Endothelial cell of umbilical vein (primary cell): ENCODE results near the gene OPN1SW. TPM values are rescaled to one million over a fixed set of nuclear protein-coding genes. Genes with fewer than 3 reads are reported as not detected.
A peak's percentile ranks its signal among the peaks of the same experiment; 100 is the strongest.

Experiments used
- BruUV-seq: library from RNA; stranded (reverse); fragments of 400-500 nt; replicated peaks from 2 replicates; lab custom pipeline; 2021; lab: Mats Ljungman, UMichigan
- CTCF ChIA-PET: fragments of 300-600, 350-600 bp; sonication (Branson Sonifier 250); formaldehyde crosslinking; loops from one replicate; lab custom pipeline; 2021; ENCODE audit warnings: antibody characterized with exemption, inconsistent platforms; lab: Charles Lee
- POLR2A ChIA-PET: fragments of 300-600, 350-600 bp; sonication (Branson Sonifier 250); formaldehyde crosslinking; loops from one replicate; lab custom pipeline; 2021; ENCODE audit warnings: antibody characterized with exemption, inconsistent platforms; lab: Charles Lee
- DNase-seq: peaks from one replicate; pipeline ENCODE4 v3.0.0-alpha.2; 2011; ENCODE audit warnings: low read depth, low spot score
- FAIRE-seq: peaks from 2 replicates; lab custom pipeline; 2011; peaks lifted over from hg19 to GRCh38; lab: Jason Lieb, UNC
- H2AFZ ChIP-seq: 2 replicates; pipeline ENCODE4 v1.6.0; 2012; ENCODE audit warnings: low read depth, low read length, control low read depth, inconsistent platforms
- H3K27ac ChIP-seq: 2 replicates; pipeline ENCODE4 v1.5.1; 2011; ENCODE audit warnings: low read depth, mild to moderate bottlenecking, control low read depth, low read length, moderate library complexity; ENCODE audit not compliant: insufficient read depth
- H3K27me3 ChIP-seq, 2 experiments: 2 replicates each; pipeline versions ENCODE4 v1.6.0 to v1.6.1; 2011; ENCODE audit warnings: low read length in 2 of 2, mixed read lengths in 1 of 2; ENCODE audit not compliant: control insufficient read depth in 2 of 2, insufficient read depth in 2 of 2
- H3K36me3 ChIP-seq, 2 experiments: 2 replicates in 1 of 2; 3 replicates in 1 of 2; pipeline ENCODE4 v1.5.1; 2011; ENCODE audit warnings: low read length in 2 of 2, mild to moderate bottlenecking in 1 of 2, moderate library complexity in 1 of 2; ENCODE audit not compliant: control insufficient read depth in 2 of 2, insufficient read depth in 2 of 2; ENCODE audit errors: extremely low read depth in 1 of 2
- H3K4me1 ChIP-seq: 3 replicates; pipeline ENCODE4 v1.5.1; 2011; ENCODE audit warnings: mild to moderate bottlenecking, low read length; ENCODE audit not compliant: control insufficient read depth, insufficient read depth; ENCODE audit errors: extremely low read depth
- H3K4me2 ChIP-seq: 2 replicates; pipeline ENCODE4 v1.6.1; 2011; ENCODE audit warnings: low read length, control low read depth, mixed read lengths; ENCODE audit not compliant: insufficient read depth
- H3K4me3 ChIP-seq, 3 experiments: fragments of 200-600 bp in 1 of 3; sonication (generic), shearing (Covaris generic) in 1 of 3; replicated peaks in 1 of 3; 2 replicates each; pipeline ENCODE4 v1.5.1; 2011 to 2016; ENCODE audit warnings: control low read depth in 3 of 3, low read length in 3 of 3, mild to moderate bottlenecking in 2 of 3, inconsistent platforms in 1 of 3, low read depth in 1 of 3, moderate library complexity in 1 of 3; ENCODE audit not compliant: insufficient read depth in 1 of 3
- H3K79me2 ChIP-seq: 2 replicates; pipeline ENCODE4 v1.6.0; 2012; ENCODE audit warnings: low read length, inconsistent platforms; ENCODE audit not compliant: control insufficient read depth, insufficient read depth
- H3K9ac ChIP-seq: replicated peaks from 2 replicates; pipeline ENCODE3; 2011; ENCODE audit warnings: low read length, control low read depth; ENCODE audit not compliant: insufficient read depth; ENCODE audit errors: extremely low read depth
- H3K9me1 ChIP-seq: replicated peaks from 3 replicates; pipeline ENCODE4 v1.6.0; 2011; ENCODE audit warnings: mild to moderate bottlenecking, low read length; ENCODE audit not compliant: control insufficient read depth, insufficient read depth; ENCODE audit errors: extremely low read depth
- H3K9me3 ChIP-seq: replicated peaks from 2 replicates; pipeline ENCODE4 v1.5.1; 2012; ENCODE audit warnings: low read length, inconsistent platforms; ENCODE audit not compliant: control insufficient read depth, insufficient read depth
- H4K20me1 ChIP-seq: replicated peaks from 2 replicates; pipeline ENCODE3; 2011; ENCODE audit warnings: mild to moderate bottlenecking, low read length; ENCODE audit not compliant: control insufficient read depth, insufficient read depth; ENCODE audit errors: extremely low read depth
- CTCF ChIP-seq, 2 donors: IDR thresholded peaks; 1 replicate in 1 of 2; 2 replicates in 1 of 2; pipeline ENCODE4 v1.5.1; 2011; ENCODE audit warnings: low read length in 2 of 2, mild to moderate bottlenecking in 2 of 2, moderate library complexity in 2 of 2, control low read depth in 1 of 2, inconsistent platforms in 1 of 2, low read depth in 1 of 2; ENCODE audit not compliant: insufficient read depth in 1 of 2; ENCODE audit errors: extremely low read depth in 1 of 2
- EZH2 ChIP-seq: IDR thresholded peaks from 2 replicates; pipeline ENCODE4 v1.6.1; 2012; ENCODE audit warnings: borderline replicate concordance, low read depth, mild to moderate bottlenecking, moderate library complexity, low read length, inconsistent platforms; ENCODE audit not compliant: severe bottlenecking
- FOS ChIP-seq: IDR thresholded peaks from 2 replicates; pipeline ENCODE4 v1.6.1; 2011; ENCODE audit warnings: mild to moderate bottlenecking, low read length, moderate library complexity, borderline replicate concordance; ENCODE audit not compliant: insufficient read depth
- GATA2 ChIP-seq: IDR thresholded peaks from 2 replicates; pipeline ENCODE4 v1.7.0; 2011; ENCODE audit warnings: low read depth, mild to moderate bottlenecking, moderate library complexity, mixed read lengths, low read length; ENCODE audit not compliant: insufficient read length, insufficient read depth
- JUN ChIP-seq: IDR thresholded peaks from 2 replicates; pipeline ENCODE4 v1.6.1; 2011; ENCODE audit warnings: borderline replicate concordance, low read depth; ENCODE audit not compliant: insufficient read length, insufficient read depth
- MAX ChIP-seq: IDR thresholded peaks from 2 replicates; pipeline ENCODE4 v1.6.1; 2011; ENCODE audit not compliant: insufficient read depth, insufficient read length
- MYC ChIP-seq: IDR thresholded peaks from one replicate; pipeline ENCODE4 v1.6.1; 2011; ENCODE audit warnings: mild to moderate bottlenecking, low read depth, low read length
- POLR2A ChIP-seq: IDR thresholded peaks from 2 replicates; pipeline ENCODE4 v1.6.1; 2012; ENCODE audit warnings: low read depth, mild to moderate bottlenecking, control low read depth, low read length
- POLR2AphosphoS5 ChIP-seq: IDR thresholded peaks from 2 replicates; pipeline ENCODE4 v1.6.1; 2012; ENCODE audit warnings: low read depth, mild to moderate bottlenecking, control low read depth, low read length, moderate library complexity; ENCODE audit not compliant: insufficient read depth
- dilution Hi-C: fragments of 300-500 bp; cut with MboI; formaldehyde crosslinking; loops from one replicate; pipeline ENCODE4 v1.15.0; 2019; ENCODE audit warnings: low sequenced_read_pairs; ENCODE audit not compliant: extremely low pct_ligation_motif_present
- intact Hi-C: fragments of 100-400 bp; cut with micrococcal nuclease; formaldehyde crosslinking; loops from one replicate; pipeline ENCODE4 v1.10.0; 2022
- polyA plus RNA-seq, 4 experiments: library from polyadenylated mRNA; depleted of rRNA in 3 of 4; stranded (reverse) in 3 of 4; unstranded in 1 of 4; fragments of >200 nt; gene quantifications; 2 replicates each; pipeline versions ENCODE4 v1.2.1 to v1.2.3, GENCODE V29; 2011 to 2012; ENCODE audit warnings: missing spikeins in 1 of 4
- total RNA-seq: library from RNA; stranded (reverse); gene quantifications from 2 replicates; pipeline ENCODE4 v1.2.3, GENCODE V29; 2021

Gene OPN1SW
- total and polyA plus RNA-seq, 2 donors (not counting 3 experiments of a cell fraction or from before 2014, with no cell fraction given), result not detected

GRCh38 chr7:128767475-128768110, 8.0 kb downstream of the OPN1SW start:
- intact Hi-C loops (loop anchor here (5.0 kb wide), 1 partner anchor 115 kb away; no protein-coding TSS in a partner anchor), dilution Hi-C loops (no loop called here)
- no peaks in the 10 kb centered on the region for H3K9me3 ChIP-seq
- H4K20me1 ChIP-seq, result no peaks in the 10 kb centered on the region
- H3K27ac ChIP-seq, result no peak overlapping the region
- H3K4me1 ChIP-seq, result peaks cover 2% of the 10 kb centered on the region
- no peak overlapping the region for H3K9ac ChIP-seq
- no TSS peak for BruUV-seq
- FAIRE-seq, result peak; percentile 26
- no peaks in the 10 kb centered on the region for H3K9me1 ChIP-seq
- TF ChIP-seq FOS (no peak), CTCF (IDR thresholded peaks at IDR 0.05; ENCODE audit: extremely low read depth in 1 of 2, insufficient read depth in 1 of 2, low read depth in 1 of 2, low read length in 2 of 2) (no peak), JUN (no peak), EZH2 (no peak), MYC (no peak), POLR2AphosphoS5 (no peak), GATA2 (no peak), MAX (no peak), POLR2A (no peak)
- no peak overlapping the region for H2AFZ ChIP-seq
- H3K4me2 ChIP-seq, result no peak overlapping the region
- POLR2A ChIA-PET, result no interaction called here
- no peak overlapping the region for H3K4me3 ChIP-seq
- CTCF ChIA-PET, result interaction anchor here (1.8 kb wide), 1 partner anchor 67 kb away, joined by 4 read pairs; no protein-coding TSS in a partner anchor
- no peak for DNase-seq
- H3K36me3 ChIP-seq, result peaks cover 27 to 36% of the 10 kb centered on the region in 2 experiments
- H3K79me2 ChIP-seq, result no peaks in the 10 kb centered on the region
- no peaks in the 10 kb centered on the region for H3K27me3 ChIP-seq
